Midbrain (tissue), 1 donor: Measurements from ENCODE around the gene DHX9.
"Not testable (repeated sequence)": the region's sequence is repeated elsewhere in the genome, so short reads cannot be mapped to it uniquely, and the experiment has no call there.

Experiments
- DNase-seq: peaks from one replicate; lab custom pipeline; 2025; lab: John Stamatoyannopoulos, UW

DHX9 gene

DNA sequence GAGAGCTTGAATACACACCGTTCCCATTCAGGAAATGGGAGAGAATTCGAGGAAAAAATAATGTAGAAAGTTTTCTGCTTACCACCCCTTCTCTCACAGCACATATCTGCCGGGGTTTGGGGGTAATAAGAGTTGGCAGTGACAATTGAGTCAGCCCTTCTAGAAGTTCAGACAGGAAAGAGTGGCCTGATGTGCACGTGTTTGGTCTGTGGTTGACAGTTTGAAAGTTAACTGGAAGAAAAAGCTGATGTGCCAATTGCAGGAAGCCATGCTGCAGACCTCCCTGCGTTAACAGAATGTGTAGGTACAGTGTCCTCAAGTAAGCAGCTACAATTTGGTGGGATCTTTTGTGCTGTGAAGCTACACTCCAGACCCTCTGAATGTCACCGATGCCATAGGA, 50.9 kb downstream of the DHX9 start:
- DNase-seq = no peak

DNA sequence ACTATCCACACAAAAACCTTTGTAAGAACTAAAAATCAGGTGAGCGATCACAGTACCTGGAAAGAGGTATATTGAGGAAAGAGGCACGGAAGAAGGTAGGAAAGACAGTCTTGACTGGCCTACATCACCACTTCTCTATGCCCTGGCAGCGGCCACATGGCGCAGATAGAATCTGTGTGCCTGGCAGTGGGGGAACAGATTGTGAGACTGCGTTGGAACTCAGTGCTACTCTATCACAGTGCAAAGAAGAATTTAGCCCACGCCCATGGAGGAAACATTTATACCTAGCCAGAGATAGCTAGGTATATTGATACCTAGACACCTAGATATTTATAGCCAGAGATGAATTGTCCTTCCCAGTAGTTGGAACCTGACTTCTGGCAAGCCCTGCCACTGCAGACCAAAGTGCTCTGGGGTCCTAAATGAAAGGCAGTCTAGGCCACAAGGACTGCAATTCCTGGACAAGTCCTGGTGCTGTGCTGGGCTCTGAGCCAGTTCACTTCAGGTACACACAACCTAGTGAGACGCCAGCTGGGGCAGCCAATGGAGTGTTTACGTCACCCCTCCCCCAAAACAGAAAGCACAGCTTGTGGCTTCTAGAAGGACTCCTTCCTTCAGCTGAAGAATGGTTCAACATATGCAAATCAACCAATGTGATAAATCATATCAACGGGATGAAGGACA, 51.9 kb downstream of the DHX9 start:
- no peak for DNase-seq

GRCh38 chr1:182897696-182898095, 58.5 kb downstream of the DHX9 start:
- DNase-seq = no peak

GRCh38 chr1:182901946-182902345, 62.8 kb downstream of the DHX9 start:
- not testable (repeated sequence) for DNase-seq

- no peak for DNase-seq
These were observed 66.2 kb downstream of the DHX9 start for GRCh38 chr1:182905321-182905720.

- DNase-seq = no peak
These were observed 70.4 kb downstream of the DHX9 start for GRCh38 chr1:182909578-182909977.

- no peak for DNase-seq
These were observed 71.0 kb downstream of the DHX9 start for GRCh38 chr1:182910143-182910542.

- no peak for DNase-seq
These were observed 74.3 kb downstream of the DHX9 start for GRCh38 chr1:182913401-182913800.

GRCh38 chr1:182917378-182917777, 78.2 kb downstream of the DHX9 start:
- no peak for DNase-seq

- no peak for DNase-seq
These were observed 86.5 kb downstream of the DHX9 start for GRCh38 chr1:182925661-182926060.

- no peak for DNase-seq
These were observed 88.7 kb downstream of the DHX9 start for GRCh38 chr1:182927693-182928433.

GRCh38 chr1:182930985-182931384, 91.8 kb downstream of the DHX9 start:
- no peak for DNase-seq

DNA sequence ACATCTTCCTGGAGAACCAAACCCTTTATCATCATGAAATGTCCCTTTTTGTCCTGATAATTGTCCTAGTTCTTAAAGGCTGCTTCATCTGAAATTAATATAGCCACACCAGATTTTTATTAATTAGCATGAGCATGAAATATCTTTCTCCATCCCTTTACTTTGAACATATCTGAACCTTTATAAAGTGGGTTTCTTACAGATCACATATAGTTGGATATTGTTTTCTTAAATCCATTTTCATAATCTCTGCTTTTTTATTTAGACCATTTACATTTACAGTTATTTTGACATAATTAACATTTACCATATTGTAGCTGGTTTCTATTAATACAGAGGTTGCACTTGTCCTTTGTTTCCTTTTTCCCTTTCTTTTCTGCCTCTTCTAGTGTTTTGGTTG, 96.6 kb downstream of the DHX9 start:
- no peak for DNase-seq
